ENCODE measurements around the gene VAX1.
"Not testable (repeated sequence)": the region's sequence is repeated elsewhere in the genome, so short reads cannot be mapped to it uniquely, and the experiment has no call there.

The VAX1 gene

DNA sequence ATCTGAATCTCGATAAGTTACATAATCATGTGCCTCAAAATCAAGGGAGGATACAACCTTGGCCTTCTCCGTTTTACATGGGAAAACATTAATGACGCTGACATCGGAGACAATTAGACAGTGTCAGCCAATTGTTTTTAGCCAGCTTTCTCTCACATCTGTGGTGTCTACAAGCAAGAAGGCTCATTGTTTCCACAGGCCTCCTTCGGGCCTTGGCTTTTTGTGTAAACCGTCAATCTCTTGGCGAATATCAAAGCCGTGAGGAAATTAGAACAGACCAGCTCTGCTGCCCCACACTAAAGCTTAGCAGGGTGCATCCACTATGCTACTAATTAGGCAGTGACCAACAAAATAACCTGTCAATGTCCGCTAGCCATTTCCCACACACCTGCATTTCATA, 43.2 kb downstream of the VAX1 start:
- Histone ChIP-seq H3K4me3 (no peak overlapping the region), H3K36me3 (replicated peaks) (no peaks in the 10 kb centered on the region)
- DNase-seq (ENCODE audit: low spot score in 2 of 2) = no peak

DNA sequence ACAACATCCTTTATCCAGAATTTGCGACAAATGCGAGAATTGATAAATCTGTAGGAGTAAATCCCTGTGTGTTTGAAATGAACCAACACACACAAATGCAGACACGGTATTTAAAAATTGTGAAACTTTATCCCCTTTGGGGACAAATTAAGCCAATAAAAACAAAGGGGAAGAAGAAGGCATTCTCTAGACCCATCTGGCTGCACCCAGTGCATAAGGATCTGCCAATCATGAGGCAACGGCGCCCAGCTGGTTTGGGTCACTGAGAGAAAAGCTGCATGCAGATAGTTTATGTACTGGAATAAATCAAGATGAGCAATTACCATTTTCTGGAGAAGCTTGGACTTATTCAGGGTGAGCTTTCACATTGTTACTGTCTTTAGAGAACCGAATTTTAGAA, 45.7 kb downstream of the VAX1 start:
- DNase-seq (ENCODE audit: low spot score in 2 of 2) = no peak
- Histone ChIP-seq H3K36me3 (replicated peaks) (no peaks in the 10 kb centered on the region), H3K9me3 (no peaks in the 10 kb centered on the region), H3K4me1 (no peaks in the 10 kb centered on the region), H3K27me3 (ENCODE audit: low read depth) (peaks cover 10% of the 10 kb centered on the region), H3K4me3 (no peak overlapping the region)
- in situ Hi-C loops (cut with MboI; ENCODE audit: low sequenced_read_pairs) = no loop called here

More for the DNA sequence above, 43.2 kb downstream of the VAX1 start:
- Histone ChIP-seq H3K9me3 (no peaks in the 10 kb centered on the region), H3K4me1 (no peaks in the 10 kb centered on the region), H3K27me3 (ENCODE audit: low read depth) (peaks cover 6% of the 10 kb centered on the region; the same call in 1 of the 2 replicates)
- in situ Hi-C loops (cut with MboI; ENCODE audit: low sequenced_read_pairs) = no loop called here

DNA sequence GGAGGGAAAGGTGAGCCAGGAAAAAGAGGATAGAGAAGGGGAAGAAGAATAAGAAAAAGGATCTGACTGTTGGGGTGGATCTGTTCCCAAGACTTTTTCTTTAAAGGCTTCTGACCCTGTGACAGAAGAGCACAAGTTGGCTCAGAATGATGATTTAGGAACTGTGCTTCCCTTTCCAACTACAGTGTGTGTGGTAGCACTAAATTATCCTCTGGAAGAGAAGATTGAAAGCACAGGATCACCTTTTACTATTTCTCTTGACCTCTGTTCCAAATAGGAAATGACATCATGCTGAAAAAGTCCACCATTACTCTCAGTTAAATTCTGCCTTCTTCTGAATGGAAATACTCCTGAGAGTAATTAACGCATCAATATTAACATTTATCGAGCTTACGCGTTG, 47.2 kb downstream of the VAX1 start:
- Histone ChIP-seq H3K9me3 (no peaks in the 10 kb centered on the region), H3K4me1 (no peaks in the 10 kb centered on the region), H3K4me3 (no peak overlapping the region), H3K36me3 (replicated peaks) (no peaks in the 10 kb centered on the region), H3K27me3 (ENCODE audit: low read depth) (peaks cover 13% of the 10 kb centered on the region)
- DNase-seq (ENCODE audit: low spot score in 2 of 2) = no peak
- in situ Hi-C loops (cut with MboI; ENCODE audit: low sequenced_read_pairs) = no loop called here

DNA sequence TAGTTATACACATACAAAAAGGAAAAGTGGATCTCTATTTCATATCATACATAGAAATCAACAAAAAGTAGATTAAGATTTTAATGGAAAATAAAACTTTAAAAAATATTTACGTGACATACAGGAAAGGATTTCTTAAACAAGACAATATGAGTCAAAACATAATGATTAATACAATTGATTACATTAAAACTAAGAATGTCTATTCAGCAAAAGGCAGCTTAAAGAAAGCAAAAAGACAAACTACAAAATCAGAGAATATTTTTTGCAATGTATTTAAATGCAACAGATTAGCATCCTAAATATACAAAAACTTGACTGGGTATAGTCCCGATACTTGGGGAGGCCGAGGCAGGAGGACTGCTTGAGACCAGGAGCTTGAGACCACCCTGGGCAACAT, 50.5 kb downstream of the VAX1 start:
- H3K36me3 ChIP-seq (replicated peaks) = no peaks in the 10 kb centered on the region
- in situ Hi-C loops (cut with MboI; ENCODE audit: low sequenced_read_pairs) = no loop called here
- H3K4me3 ChIP-seq = no peak overlapping the region
- no peaks in the 10 kb centered on the region for H3K4me1 ChIP-seq
- H3K27me3 ChIP-seq (ENCODE audit: low read depth) = peaks cover 13% of the 10 kb centered on the region
- no peak for DNase-seq (ENCODE audit: low spot score in 2 of 2)
- no peaks in the 10 kb centered on the region for H3K9me3 ChIP-seq

DNA sequence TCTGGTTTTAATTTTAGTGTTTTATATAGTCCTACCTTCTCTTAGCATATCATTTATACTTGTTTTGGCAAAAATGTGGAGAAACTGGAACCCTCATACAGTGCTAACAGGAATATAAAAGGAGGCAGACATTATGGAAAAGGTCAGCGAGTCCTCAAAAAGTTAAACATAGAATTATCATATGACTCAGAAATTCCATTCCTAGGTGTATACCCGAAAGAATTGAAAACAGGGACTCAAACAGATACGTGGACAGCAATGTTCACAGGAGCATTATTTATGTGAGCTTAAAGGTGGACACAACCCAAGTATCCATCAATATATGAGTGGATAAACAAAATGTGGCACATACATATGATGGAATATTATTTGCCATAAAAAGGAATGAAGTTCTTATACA, 51.5 kb downstream of the VAX1 start:
- no peaks in the 10 kb centered on the region for H3K4me1 ChIP-seq
- in situ Hi-C loops (cut with MboI; ENCODE audit: low sequenced_read_pairs) = no loop called here
- DNase-seq (ENCODE audit: low spot score in 2 of 2) = no peak

DNA sequence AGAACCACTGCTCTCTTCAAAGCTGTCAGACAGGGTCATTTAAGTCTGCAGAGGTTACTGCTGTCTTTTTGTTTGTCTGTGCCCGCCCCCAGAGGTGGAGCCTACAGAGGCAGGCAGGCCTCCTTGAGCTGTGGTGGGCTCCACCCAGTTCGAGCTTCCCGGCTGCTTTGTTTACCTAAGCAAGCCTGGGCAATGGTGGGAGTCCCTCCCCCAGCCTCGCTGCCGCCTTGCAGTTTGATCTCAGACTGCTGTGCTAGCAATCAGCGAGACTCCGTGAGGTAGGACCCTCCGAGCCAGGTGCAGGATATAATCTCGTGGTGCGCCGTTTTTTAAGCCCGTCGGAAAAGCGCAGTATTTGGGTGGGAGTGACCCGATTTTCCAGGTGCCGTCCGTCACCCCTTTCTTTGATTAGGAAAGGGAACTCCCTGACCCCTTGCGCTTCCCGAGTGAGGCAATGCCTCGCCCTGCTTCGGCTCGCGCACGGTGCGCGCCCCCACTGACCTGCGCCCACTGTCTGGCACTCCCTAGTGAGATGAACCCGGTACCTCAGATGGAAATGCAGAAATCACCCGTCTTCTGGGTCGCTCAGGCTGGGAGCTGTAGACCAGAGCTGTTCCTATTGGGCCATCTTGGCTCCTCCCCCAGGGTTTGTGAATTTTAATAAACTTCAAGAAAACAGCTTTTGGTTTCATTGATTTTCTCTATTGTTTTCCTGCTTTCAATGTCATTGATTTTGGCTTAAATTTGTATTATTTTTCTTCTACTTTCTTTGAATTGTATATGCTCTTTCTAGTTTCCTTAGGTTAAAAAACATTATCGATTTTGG, 53.4 kb downstream of the VAX1 start:
- H3K9me3 ChIP-seq; H3K27me3 ChIP-seq (ENCODE audit: low read depth); H3K4me1 ChIP-seq; H3K4me3 ChIP-seq; H3K36me3 ChIP-seq (replicated peaks); in situ Hi-C loops (cut with MboI; ENCODE audit: low sequenced_read_pairs): not testable (repeated sequence)
- peak in 1 of 2 experiments; percentile 56 for DNase-seq (ENCODE audit: low spot score in 2 of 2)

More for the DNA sequence above, 51.5 kb downstream of the VAX1 start:
- Histone ChIP-seq H3K36me3 (replicated peaks) (no peaks in the 10 kb centered on the region), H3K9me3 (no peaks in the 10 kb centered on the region), H3K27me3 (ENCODE audit: low read depth) (peaks cover 12% of the 10 kb centered on the region), H3K4me3 (no peak overlapping the region)
